SK-N-MC (cell line): ENCODE measurements around the gene PAAF1.

Source experiments
- DNase-seq: peaks from one replicate; pipeline ENCODE4 v3.0.0-alpha.2; 2011; ENCODE audit warnings: low read depth, low spot score
- H3K27ac ChIP-seq: fragments of 200-600 bp; sonication (generic); 2 replicates; pipeline ENCODE4 v1.5.1; 2016; ENCODE audit warnings: mixed run types
- H3K36me3 ChIP-seq: fragments of 200-600 bp; sonication (generic); 2 replicates; pipeline ENCODE4 v1.6.1; 2017; ENCODE audit warnings: antibody characterized with exemption, low read length, mixed read lengths; ENCODE audit not compliant: insufficient read depth
- H3K4me3 ChIP-seq: fragments of 200-600 bp; sonication (generic); 2 replicates; pipeline ENCODE4 v1.5.1; 2016
- H3K9ac ChIP-seq: fragments of 200-600 bp; sonication (generic); 2 replicates; pipeline ENCODE4 v1.8.0; 2017; ENCODE audit warnings: mixed run types, mixed read lengths; ENCODE audit not compliant: insufficient read length
- H3K9me3 ChIP-seq: fragments of 200-600 bp; sonication (generic); 2 replicates; pipeline ENCODE4 v1.6.1; 2017; ENCODE audit warnings: low read depth, mild to moderate bottlenecking, antibody characterized with exemption, low read length, moderate library complexity, mixed read lengths
- EZH2 ChIP-seq: fragments of 200-600 bp; sonication (generic); IDR thresholded peaks from one replicate; pipeline ENCODE4 v1.6.1; 2017; ENCODE audit warnings: antibody characterized with exemption
- FOXP2 ChIP-seq: optimal IDR thresholded peaks from 2 replicates; pipeline ENCODE3; 2011; ENCODE audit warnings: mild to moderate bottlenecking, moderate library complexity; ENCODE audit not compliant: insufficient read depth; ENCODE audit errors: extremely low read length, control extremely low read depth
- POLR2AphosphoS5 ChIP-seq: IDR thresholded peaks from 2 replicates; pipeline ENCODE4 v1.6.1; 2012; ENCODE audit warnings: mild to moderate bottlenecking, low read depth, low read length, borderline replicate concordance

The PAAF1 gene

GRCh38 chr11:73944901-73945300, 68.1 kb downstream of the PAAF1 start:
- no peak overlapping the region for H3K9ac ChIP-seq
- H3K9me3 ChIP-seq = peaks cover 2% of the 10 kb centered on the region; the same call in 1 of the 2 replicates
- H3K36me3 ChIP-seq = no peaks in the 10 kb centered on the region
- no peak overlapping the region for H3K4me3 ChIP-seq
- no peak for DNase-seq
- no peak overlapping the region for H3K27ac ChIP-seq
- TF ChIP-seq EZH2 (no peak), FOXP2 (no peak), POLR2AphosphoS5 (no peak)

- H3K9ac ChIP-seq = no peak overlapping the region
- TF ChIP-seq FOXP2 (no peak), EZH2 (no peak), POLR2AphosphoS5 (no peak)
- H3K27ac ChIP-seq = no peak overlapping the region
- peaks cover 2% of the 10 kb centered on the region; the same call in 1 of the 2 replicates for H3K9me3 ChIP-seq
- no peak for DNase-seq
- H3K36me3 ChIP-seq = no peaks in the 10 kb centered on the region
- H3K4me3 ChIP-seq = no peak overlapping the region
These were observed 68.6 kb downstream of the PAAF1 start for GRCh38 chr11:73945396-73945795.

DNA sequence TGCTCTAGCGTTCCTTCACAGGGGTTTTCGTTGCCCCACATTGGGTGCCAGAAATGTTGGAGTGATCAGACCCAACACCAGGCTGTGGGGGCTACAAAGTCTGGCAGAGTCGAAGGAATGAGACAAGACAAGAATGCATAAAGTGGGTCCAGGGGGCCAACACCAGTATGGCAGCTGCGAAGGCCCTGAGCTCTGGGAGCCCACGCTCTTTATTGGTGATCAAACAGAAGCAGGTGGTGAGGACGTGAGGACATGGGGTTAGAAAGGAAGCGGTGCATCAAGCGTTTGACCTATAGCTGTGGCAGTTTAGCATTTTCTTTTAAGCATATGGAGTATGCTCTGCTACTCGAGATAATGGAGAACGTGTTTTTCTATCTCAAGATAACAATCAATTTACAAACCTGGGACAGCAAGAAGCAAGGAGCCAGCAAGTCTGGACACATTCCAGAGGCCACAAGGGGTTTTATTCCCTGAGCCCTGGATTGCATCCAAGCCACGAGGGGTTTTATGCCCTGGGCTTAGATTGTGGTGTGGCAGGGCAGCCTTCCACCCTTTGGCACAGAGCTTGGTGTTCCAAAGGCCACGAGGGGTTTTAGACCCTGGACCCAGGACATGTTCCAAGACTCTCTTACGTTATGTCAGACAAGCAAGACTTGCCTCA, 70.1 kb downstream of the PAAF1 start:
- Histone ChIP-seq H3K36me3 (no peaks in the 10 kb centered on the region), H3K9ac (no peak overlapping the region), H3K9me3 (no peaks in the 10 kb centered on the region), H3K4me3 (no peak overlapping the region), H3K27ac (no peak overlapping the region)
- DNase-seq = no peak
- no peak for TF ChIP-seq FOXP2
- TF ChIP-seq POLR2AphosphoS5 = no peak
- TF ChIP-seq EZH2 = no peak

GRCh38 chr11:73949246-73949645, 72.4 kb downstream of the PAAF1 start:
- Histone ChIP-seq H3K4me3 (no peak overlapping the region), H3K36me3 (no peaks in the 10 kb centered on the region), H3K9ac (no peak overlapping the region), H3K9me3 (no peaks in the 10 kb centered on the region), H3K27ac (no peak overlapping the region)
- TF ChIP-seq FOXP2 = no peak
- TF ChIP-seq POLR2AphosphoS5 = no peak
- TF ChIP-seq EZH2 = no peak
- no peak for DNase-seq

DNA sequence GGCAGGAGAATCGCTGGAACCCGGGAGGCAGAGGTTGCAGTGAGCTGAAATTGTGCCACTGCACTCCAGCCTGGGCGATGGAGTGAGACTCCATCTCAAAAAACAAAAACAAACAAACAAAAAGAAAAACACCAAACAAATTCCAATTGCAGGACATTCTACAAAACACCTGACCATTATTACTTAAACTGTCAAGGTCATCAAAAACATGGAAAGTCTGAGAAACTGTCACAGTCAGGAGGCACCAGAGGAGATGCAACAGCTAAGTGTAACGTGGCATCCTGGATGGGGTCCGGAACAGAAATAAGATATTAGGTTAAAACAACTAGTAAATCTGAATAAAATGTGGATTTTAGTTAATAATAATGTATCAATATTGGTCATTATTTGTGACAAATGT, 73.1 kb downstream of the PAAF1 start:
- H3K27ac ChIP-seq = no peak overlapping the region
- no peak for TF ChIP-seq POLR2AphosphoS5
- TF ChIP-seq EZH2 = no peak
- no peak for TF ChIP-seq FOXP2
- no peak overlapping the region for H3K9ac ChIP-seq
- DNase-seq = no peak
- no peaks in the 10 kb centered on the region for H3K36me3 ChIP-seq
- no peaks in the 10 kb centered on the region for H3K9me3 ChIP-seq
- H3K4me3 ChIP-seq = no peak overlapping the region

- no peak for DNase-seq
- Histone ChIP-seq H3K36me3 (no peaks in the 10 kb centered on the region), H3K9ac (no peak within 1 kb of the TSS), H3K9me3 (no peaks in the 10 kb centered on the region), H3K27ac (no peak within 1 kb of the TSS), H3K4me3 (no peak within 1 kb of the TSS)
- TF ChIP-seq POLR2AphosphoS5 (no peak), FOXP2 (no peak), EZH2 (no peak)
These were observed 74.3 kb downstream of the PAAF1 start, which contains the start of gene DNAJB13 for GRCh38 chr11:73950869-73951710. Gene DNAJB13, plus strand, starts transcription at chr11:73951026. Its CDS starts 44 bp downstream, at chr11:73951070.

DNA sequence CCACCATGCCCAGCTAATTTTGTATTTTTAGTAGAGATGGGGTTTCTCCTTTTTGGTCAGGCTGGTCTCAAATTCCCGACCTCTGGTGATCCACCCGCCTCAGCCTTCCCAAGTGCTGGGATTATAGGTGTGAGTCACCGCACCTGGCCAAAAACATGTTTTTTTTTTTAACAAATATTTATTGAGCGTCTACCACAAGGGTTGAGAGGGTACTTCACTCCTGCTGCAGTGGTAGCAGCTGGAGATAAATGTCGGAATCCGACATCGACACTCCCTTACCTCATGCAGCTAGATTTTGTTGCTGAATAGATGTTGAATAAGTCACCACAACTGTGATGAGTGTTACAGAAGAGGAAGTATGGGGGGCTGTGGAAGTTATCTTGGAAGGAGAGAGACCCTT, 75.0 kb downstream of the PAAF1 start:
- H3K27ac ChIP-seq = no peak overlapping the region

DNA sequence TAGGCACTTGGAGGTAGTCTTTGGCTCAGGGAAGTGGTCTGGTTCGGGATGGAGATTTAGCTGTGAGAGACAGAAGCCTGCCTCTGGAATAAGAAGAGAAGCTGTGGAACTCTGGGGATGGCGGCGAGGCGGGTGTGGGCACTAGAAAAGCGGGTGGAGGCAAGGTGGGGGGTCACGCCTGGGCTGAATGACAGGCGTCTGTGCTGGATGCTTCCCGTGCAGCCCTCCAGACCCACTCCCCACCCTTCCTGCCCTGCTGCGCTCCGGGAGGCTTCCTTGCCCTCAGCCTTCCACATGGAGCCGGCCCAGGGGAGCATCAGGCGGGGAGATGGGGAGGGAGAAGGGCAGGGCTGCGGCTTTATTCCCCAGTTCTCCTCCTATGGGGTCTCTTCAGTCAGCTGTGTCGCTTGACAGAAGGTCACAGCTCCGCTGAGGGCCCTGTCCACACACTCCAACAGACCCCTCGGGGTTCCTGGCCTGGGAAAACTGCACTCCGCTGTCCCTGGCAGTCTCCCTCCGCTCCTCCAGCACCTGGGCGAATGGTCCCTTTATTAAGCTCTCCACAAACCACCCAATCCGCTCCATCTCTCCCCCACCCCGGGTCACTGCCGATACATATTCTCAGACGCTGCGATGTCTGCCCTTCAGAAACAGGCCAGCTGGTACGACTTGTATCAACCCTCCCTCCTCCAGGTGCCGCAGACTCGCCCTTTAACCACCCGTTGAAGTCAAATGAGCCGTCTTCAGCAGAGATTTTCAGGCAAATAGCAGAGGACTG, 80.3 kb downstream of the PAAF1 start:
- Histone ChIP-seq H3K36me3 (no peaks in the 10 kb centered on the region), H3K9me3 (no peaks in the 10 kb centered on the region), H3K9ac (no peak overlapping the region), H3K27ac (no peak overlapping the region), H3K4me3 (no peak overlapping the region)
- TF ChIP-seq FOXP2 (no peak), POLR2AphosphoS5 (no peak)
- DNase-seq = no peak

More for the DNA sequence above, 75.0 kb downstream of the PAAF1 start:
- DNase-seq = no peak
- H3K4me3 ChIP-seq = no peak overlapping the region
- no peak overlapping the region for H3K9ac ChIP-seq
- no peak for TF ChIP-seq FOXP2
- no peak for TF ChIP-seq POLR2AphosphoS5
- TF ChIP-seq EZH2 = no peak
- no peaks in the 10 kb centered on the region for H3K36me3 ChIP-seq
- H3K9me3 ChIP-seq = no peaks in the 10 kb centered on the region
